Upper lobe of left lung (tissue), 6 donors: ENCODE data around the gene MAVS. TPM values are rescaled to one million over a fixed set of nuclear protein-coding genes. Genes with fewer than 3 reads are reported as not detected.

Experiments used
- ATAC-seq, 2 donors: fragments of 200-7000 bp; cut with Tn5 transposase; one replicate each; pipeline ENCODE4 v1.9.1; 2022; ENCODE audit warnings: mild to moderate bottlenecking in 2 of 2, moderate library complexity in 2 of 2; ENCODE audit not compliant: low FRiP score in 2 of 2
- DNase-seq, 2 donors: peaks; one replicate each; pipeline ENCODE4 v3.0.0-alpha.2; 2019 to 2020
- H3K27ac ChIP-seq, 4 donors: fragments of 200-600 bp; sonication (generic); one replicate each; pipeline ENCODE4 v1.5.1; 2016 to 2019
- H3K27me3 ChIP-seq, 4 donors: fragments of 200-600 bp; sonication (generic); one replicate each; pipeline ENCODE4 v1.5.1; 2017 to 2019
- H3K36me3 ChIP-seq, 4 donors: fragments of 200-600 bp; sonication (generic); one replicate each; pipeline ENCODE4 v1.5.1; 2016 to 2019
- H3K4me1 ChIP-seq, 4 donors: fragments of 200-600 bp; sonication (generic); one replicate each; pipeline ENCODE4 v1.5.1; 2018 to 2019
- H3K4me3 ChIP-seq, 4 donors: fragments of 200-600 bp; sonication (generic); one replicate each; pipeline ENCODE4 v1.5.1; 2017 to 2019; ENCODE audit warnings: mild to moderate bottlenecking in 2 of 4, moderate library complexity in 1 of 4
- H3K9me3 ChIP-seq, 4 donors: fragments of 200-600 bp; sonication (generic); one replicate each; pipeline ENCODE4 v1.5.1; 2018 to 2019
- CTCF ChIP-seq, 6 experiments: fragments of 450-650 bp in 4 of 6; fragments of 200-600 bp in 2 of 6; sonication (generic) in 2 of 6; IDR thresholded peaks; one replicate each; pipeline ENCODE4 v1.5.1; 2016 to 2019; ENCODE audit warnings: antibody characterized with exemption in 6 of 6
- EP300 ChIP-seq, 4 donors: sonication (generic); formaldehyde crosslinking; IDR thresholded peaks; one replicate each; pipeline ENCODE4 v1.5.1; 2017; ENCODE audit warnings: antibody characterized with exemption in 4 of 4, control low read depth in 2 of 4
- POLR2A ChIP-seq, 4 donors: fragments of 450-650 bp; IDR thresholded peaks; one replicate each; pipeline ENCODE4 v1.5.1; 2016 to 2017; ENCODE audit warnings: antibody characterized with exemption in 4 of 4, mild to moderate bottlenecking in 2 of 4
- POLR2AphosphoS5 ChIP-seq, 2 donors: sonication (generic); formaldehyde crosslinking; IDR thresholded peaks; one replicate each; pipeline ENCODE4 v1.5.1; 2017; ENCODE audit warnings: antibody characterized with exemption in 2 of 2
- WGBS, 2 donors: methylation state at CpG; one replicate each; pipeline ENCODE4 v1.1.5; 2017 to 2018; 5-methylcytosine and 5-hydroxymethylcytosine counted together
- total RNA-seq, 6 donors: library from RNA; depleted of rRNA in 4 of 6; stranded (reverse); fragments of >200 nt in 4 of 6; gene quantifications; one replicate each; pipeline versions ENCODE4 v1.1.0 to v1.2.1, GENCODE V29; 2016 to 2021
- donor health status: DM: no; HTN: no; CAD: no; lungs with moderate emphysema.
- donor health status: DM: no; HTN: yes; CAD: no; lungs with severe emphysema.

MAVS gene
- total RNA-seq, 6 donors from 2014 or later: 31.0 to 54.5 (median 39.9) TPM

- Histone ChIP-seq H3K27me3 (no peaks in the 10 kb centered on the region), H3K36me3 (peaks cover under 1 to 17% (median 9%) of the 10 kb centered on the region in 4 donors), H3K27ac (peak overlapping the region; percentile 94 to 99 (median 98)), H3K9me3 (no peaks in the 10 kb centered on the region), H3K4me1 (peaks cover 31 to 45% (median 33%) of the 10 kb centered on the region in 4 donors), H3K4me3 (no peak overlapping the region)
- TF ChIP-seq EP300 (IDR thresholded peaks at IDR 0.05): no peak
- TF ChIP-seq CTCF (IDR thresholded peaks at IDR 0.05): peak; percentile 46 to 83 (median 79)
- ATAC-seq (peak; percentile 28 to 77), DNase-seq (peak in 1 of 2 donors; percentile 81)
- WGBS, 2 donors: 80 to 82% methylated on average over 7 to 8 of the region's 8 CpGs
These were observed 28.2 kb upstream of the MAVS start for GRCh38 chr20:3818155-3819151.

GRCh38 chr20:3819411-3820047, 27.1 kb upstream of the MAVS start:
- Histone ChIP-seq H3K36me3 (peaks cover 11 to 27% (median 20%) of the 10 kb centered on the region in 4 donors), H3K27ac (peak overlapping the region; percentile 94 to 99 (median 98)), H3K9me3 (no peaks in the 10 kb centered on the region), H3K27me3 (no peaks in the 10 kb centered on the region), H3K4me1 (peaks cover 28 to 38% (median 30%) of the 10 kb centered on the region in 4 donors), H3K4me3 (peak overlapping the region in 3 of 4 donors; percentile 83 to 93 (median 90))
- no peak for ATAC-seq
- WGBS, 2 donors: 62 to 66% methylated on average over 16 to 20 of the region's 20 CpGs
- TF ChIP-seq POLR2AphosphoS5 (IDR thresholded peaks at IDR 0.05) (no peak), EP300 (IDR thresholded peaks at IDR 0.05) (no peak), POLR2A (IDR thresholded peaks at IDR 0.05) (no peak), CTCF (IDR thresholded peaks at IDR 0.05) (no peak)
- no peak for DNase-seq

- H3K9me3 ChIP-seq: no peaks in the 10 kb centered on the region
- peaks cover 26 to 32% (median 28%) of the 10 kb centered on the region in 4 donors for H3K4me1 ChIP-seq
- peak in 1 of 4 donors; percentile 66 for TF ChIP-seq EP300 (IDR thresholded peaks at IDR 0.05)
- peak; percentile 90 to 94 for TF ChIP-seq POLR2AphosphoS5 (IDR thresholded peaks at IDR 0.05)
- peak in 2 of 4 donors; percentile 49 to 86 for TF ChIP-seq POLR2A (IDR thresholded peaks at IDR 0.05)
- peak; percentile 99 to 100 (median 100) for TF ChIP-seq CTCF (IDR thresholded peaks at IDR 0.05)
- peak within 1 kb of the TSS; percentile 81 to 93 (median 86) for H3K4me3 ChIP-seq
- ATAC-seq: peak; percentile 91 to 97
- no peaks in the 10 kb centered on the region for H3K27me3 ChIP-seq
- WGBS, 2 donors: 0% methylated on average over 37 to 39 of the region's 96 CpGs
- DNase-seq: peak; percentile 98 to 100
- peak within 1 kb of the TSS; percentile 94 to 99 (median 98) for H3K27ac ChIP-seq
- peaks cover 17 to 35% (median 26%) of the 10 kb centered on the region in 4 donors for H3K36me3 ChIP-seq
These were observed 26.4 kb upstream of the MAVS start, which contains the start of gene AP5S1 for GRCh38 chr20:3820048-3820900. Gene AP5S1 (plus strand): TSS chr20:3820547. CDS start chr20:3822118, 1,571 bp downstream.
